ENCODE data around the gene OR10H2.
"Not testable (repeated sequence)": the region's sequence is repeated elsewhere in the genome, so short reads cannot be mapped to it uniquely, and the experiment has no call there.

The OR10H2 gene, protein sequence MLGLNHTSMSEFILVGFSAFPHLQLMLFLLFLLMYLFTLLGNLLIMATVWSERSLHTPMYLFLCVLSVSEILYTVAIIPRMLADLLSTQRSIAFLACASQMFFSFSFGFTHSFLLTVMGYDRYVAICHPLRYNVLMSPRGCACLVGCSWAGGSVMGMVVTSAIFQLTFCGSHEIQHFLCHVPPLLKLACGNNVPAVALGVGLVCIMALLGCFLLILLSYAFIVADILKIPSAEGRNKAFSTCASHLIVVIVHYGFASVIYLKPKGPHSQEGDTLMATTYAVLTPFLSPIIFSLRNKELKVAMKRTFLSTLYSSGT

GRCh38 chr19:15727724-15728123, at the start of gene OR10H2:
Gene OR10H2 (plus strand): TSS chr19:15728024. CDS start chr19:15728044, 20 bp downstream.
- DNase-seq (ENCODE audit: low read depth in 3 of 3) = no peak

DNA sequence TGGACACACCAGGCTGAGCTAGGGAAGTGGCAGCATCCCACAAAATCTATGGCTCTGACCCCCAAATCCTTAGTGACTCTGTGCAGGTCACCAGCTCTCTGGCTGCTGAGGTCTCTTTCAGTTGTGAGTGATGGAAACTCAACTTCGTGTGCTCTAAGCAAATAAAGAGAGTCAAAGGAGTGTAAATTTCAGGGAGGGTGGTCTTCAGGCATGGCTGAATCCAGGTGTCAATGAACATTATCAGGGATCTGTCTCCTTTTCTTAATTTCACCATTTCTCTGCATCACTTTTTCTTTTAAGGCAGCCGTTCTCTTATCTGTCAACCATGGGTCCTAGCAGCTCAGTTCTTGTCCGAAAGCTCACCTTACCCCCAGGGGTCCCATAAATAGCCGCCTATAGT, 48.7 kb upstream of the OR10H2 start:
- DNase-seq (ENCODE audit: low read depth in 3 of 3) = no peak

DNA sequence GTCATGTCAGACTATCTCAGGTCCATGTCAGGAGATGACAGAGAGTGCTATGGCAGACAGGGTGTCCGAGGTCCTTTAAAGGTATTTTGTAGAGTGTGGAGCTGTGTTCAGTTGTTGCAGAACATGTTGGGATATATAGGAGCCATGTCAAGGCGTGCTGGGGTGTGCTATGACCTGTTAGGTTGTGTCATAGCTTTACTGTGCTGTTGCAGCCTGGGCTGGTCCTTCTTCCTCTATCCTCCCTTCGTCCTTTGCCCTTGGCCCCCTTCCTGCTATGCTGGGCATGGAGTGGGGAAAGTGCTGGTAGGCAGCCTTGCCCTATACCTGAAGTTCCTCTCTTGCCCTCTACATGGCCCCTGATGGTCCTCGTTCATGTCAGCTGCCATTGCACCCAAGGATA, 48.0 kb upstream of the OR10H2 start:
- DNase-seq (ENCODE audit: low read depth in 3 of 3) = not testable (repeated sequence)

DNA sequence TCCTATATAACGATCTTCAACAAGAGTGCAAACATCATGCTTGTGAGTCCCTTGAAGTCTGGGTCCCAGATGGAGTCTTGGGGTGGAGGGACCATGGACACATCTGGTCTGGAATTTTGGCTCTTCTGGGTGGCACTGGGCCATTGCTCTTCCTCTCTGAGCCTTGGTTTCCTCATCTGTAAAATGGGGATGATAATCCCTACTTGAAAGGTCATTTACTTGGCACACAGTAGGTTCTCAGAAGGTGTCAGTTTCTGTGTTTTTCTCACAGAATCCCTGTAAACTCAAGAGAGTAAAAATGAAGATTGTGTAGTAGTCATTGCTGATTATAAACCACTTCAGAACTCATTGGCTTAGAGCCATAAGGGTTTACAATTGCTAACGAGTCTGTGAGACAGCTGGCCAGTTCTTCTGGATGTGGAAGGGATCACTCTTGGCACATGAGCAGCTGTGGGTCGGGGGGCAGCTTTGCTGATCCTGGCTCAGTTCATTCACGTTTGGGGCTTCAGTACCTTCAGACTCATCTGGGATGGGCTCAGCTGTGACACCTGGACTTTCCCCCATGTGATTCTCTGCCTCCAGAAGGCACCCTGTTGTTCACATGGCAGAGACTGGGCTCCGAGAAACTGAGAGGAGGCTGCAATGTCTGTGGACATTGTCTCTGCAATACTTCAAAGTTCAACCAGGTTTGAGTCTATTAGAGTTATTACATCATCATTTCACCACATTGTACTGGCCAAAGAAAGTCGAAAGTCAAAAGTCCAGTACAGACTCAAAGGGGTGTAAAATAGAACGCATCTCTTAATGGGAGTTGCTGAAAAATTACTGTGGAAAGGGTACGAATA, 47.1 kb upstream of the OR10H2 start:
- DNase-seq (ENCODE audit: low read depth in 3 of 3) = no peak

GRCh38 chr19:15683411-15683810, 44.4 kb upstream of the OR10H2 start:
- DNase-seq (ENCODE audit: low read depth in 3 of 3) = no peak

- no peak for DNase-seq (ENCODE audit: low read depth in 3 of 3)
Observed at GRCh38 chr19:15684828-15685227, 43.0 kb upstream of the OR10H2 start.

GRCh38 chr19:15696654-15697194, 31.1 kb upstream of the OR10H2 start:
- no peak for DNase-seq (ENCODE audit: low read depth in 3 of 3)

GRCh38 chr19:15701757-15702533, 25.9 kb upstream of the OR10H2 start:
- DNase-seq (ENCODE audit: low read depth in 3 of 3) = no peak

DNA sequence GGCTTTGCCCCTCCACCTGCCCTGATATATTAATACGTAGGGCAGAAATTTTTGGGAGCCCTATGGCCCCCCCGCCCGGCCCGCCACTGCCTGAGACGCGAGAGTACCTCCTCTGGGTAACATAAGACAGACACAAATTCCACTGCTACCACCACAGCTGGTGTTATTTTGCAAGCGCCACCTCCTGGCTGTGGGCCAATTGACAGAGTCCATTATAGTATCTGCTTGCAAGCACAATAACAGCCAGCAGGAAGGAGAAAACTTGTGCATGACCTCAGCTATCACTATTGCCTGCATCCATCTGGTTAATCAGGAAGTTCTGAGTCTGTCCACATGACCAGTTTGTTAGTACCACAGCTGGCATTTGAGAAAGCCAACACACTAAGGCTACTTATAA, 25.3 kb upstream of the OR10H2 start:
- DNase-seq (ENCODE audit: low read depth in 3 of 3) = peak in 1 of 3 experiments; percentile 6

DNA sequence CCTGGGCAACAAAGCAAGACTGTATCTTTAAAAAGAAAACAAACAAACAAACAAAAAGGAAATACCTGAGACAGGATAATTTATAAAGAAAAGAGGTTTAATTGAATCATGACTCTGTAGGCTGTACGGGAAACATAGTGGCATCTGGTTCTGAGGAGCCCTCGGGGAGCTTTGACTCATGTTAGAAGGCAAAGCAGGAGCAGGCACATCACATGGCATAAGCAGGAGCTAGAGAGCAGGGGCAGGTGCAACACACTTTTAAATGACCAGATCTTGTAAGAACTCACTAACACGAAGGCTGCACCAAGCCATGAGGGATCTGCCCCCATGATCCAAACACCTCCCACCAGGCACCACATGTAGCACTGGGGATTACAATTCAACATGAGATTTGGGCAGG, 13.2 kb upstream of the OR10H2 start:
- no peak for DNase-seq (ENCODE audit: low read depth in 3 of 3)

- no peak for DNase-seq (ENCODE audit: low read depth in 3 of 3)
Observed at GRCh38 chr19:15715642-15716041, 12.2 kb upstream of the OR10H2 start.

DNA sequence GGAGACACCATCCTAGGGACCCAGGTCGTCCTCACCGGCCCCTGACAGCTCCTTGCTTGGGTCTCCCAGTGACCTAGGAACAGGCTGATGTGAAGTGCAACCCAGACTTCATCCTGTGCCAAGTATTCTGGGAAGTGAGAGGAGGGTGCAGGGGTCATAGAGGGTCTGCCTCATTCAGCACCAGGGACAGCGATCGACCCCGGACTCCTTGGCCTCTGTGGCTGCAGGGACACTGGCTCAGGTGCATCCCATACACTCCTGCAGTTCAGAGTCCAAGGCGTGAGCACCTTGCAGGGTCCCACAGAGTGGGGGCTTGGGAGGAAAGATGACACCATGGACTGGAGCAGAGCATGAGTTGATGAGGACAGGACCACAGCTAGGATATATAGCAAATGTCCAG, 10.0 kb upstream of the OR10H2 start:
- no peak for DNase-seq (ENCODE audit: low read depth in 3 of 3)

GRCh38 chr19:15721268-15721667, 6.6 kb upstream of the OR10H2 start:
- DNase-seq (ENCODE audit: low read depth in 3 of 3) = no peak

GRCh38 chr19:15722956-15723355, 4.9 kb upstream of the OR10H2 start:
- no peak for DNase-seq (ENCODE audit: low read depth in 3 of 3)

- no peak for DNase-seq (ENCODE audit: low read depth in 3 of 3)
Observed at GRCh38 chr19:15730538-15730937, 2.7 kb downstream of the OR10H2 start.

DNA sequence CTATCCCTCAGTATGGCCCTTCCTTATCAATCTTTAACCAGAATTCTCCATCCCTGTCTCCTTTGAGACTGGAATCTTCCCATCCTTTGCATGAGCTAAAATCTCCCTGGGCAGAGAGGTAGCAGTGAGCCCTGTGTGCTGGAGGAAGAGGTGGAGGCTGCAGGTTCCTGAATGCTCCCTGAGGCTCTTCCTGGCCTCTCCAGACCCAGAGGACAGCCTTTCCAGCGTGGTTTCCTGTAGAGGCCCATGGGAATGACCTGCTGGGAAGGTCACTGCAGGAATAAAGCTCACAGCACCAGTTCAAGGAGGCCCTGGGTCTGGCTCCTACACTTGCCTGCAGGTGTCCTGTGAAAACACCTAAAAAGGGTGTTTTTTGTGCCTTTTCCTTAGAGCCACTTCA, 4.6 kb downstream of the OR10H2 start:
- DNase-seq (ENCODE audit: low read depth in 3 of 3) = no peak

GRCh38 chr19:15733895-15734294, 6.1 kb downstream of the OR10H2 start:
- DNase-seq (ENCODE audit: low read depth in 3 of 3) = no peak

DNA sequence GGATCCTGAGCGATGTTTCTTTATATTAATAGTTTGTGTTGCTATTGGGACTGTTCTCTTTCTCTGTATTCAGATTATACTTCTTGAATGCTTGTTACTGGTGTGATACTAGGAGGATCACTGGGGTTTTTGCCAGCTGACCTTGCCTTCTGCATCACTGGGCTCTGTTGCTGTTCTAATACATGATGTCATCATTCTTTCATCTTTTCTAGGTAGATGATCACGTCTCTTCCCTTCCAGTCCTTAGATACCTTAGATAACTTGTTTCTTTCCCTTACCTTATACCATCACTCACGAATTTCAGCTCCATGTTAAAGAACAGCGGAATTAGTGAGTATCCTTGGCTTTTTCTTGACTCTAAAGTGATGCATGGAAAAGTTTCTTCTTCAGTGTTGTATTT, 9.9 kb downstream of the OR10H2 start, which contains the start of gene OR10H3:
Gene OR10H3 (plus strand): TSS at position 264 of the 400 bp plus-strand sequence. CDS start 3,408 bp downstream, outside the sequence.
- DNase-seq (ENCODE audit: low read depth in 3 of 3) = no peak

DNA sequence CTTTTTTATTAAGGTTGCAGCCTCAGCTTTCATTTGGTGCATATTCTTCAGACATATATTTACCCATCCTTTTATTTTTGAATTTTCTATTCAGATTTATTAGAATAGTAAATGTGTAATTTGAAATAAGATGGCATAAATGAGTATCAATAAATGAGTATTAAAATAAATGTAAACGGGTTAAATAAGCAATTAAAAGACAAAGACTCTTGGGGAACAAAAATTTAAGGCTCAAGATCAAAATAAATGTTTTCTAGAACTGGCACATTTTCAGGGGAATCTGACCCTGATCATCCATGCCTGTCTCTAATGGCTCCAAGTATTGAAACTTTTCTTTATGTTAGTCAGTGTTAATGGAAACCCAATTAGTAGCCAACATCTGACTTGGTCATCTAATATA, 13.0 kb downstream of the OR10H2 start:
- no peak for DNase-seq (ENCODE audit: low read depth in 3 of 3)

GRCh38 chr19:15748239-15748638, 20.4 kb downstream of the OR10H2 start:
- DNase-seq (ENCODE audit: low read depth in 3 of 3) = no peak

DNA sequence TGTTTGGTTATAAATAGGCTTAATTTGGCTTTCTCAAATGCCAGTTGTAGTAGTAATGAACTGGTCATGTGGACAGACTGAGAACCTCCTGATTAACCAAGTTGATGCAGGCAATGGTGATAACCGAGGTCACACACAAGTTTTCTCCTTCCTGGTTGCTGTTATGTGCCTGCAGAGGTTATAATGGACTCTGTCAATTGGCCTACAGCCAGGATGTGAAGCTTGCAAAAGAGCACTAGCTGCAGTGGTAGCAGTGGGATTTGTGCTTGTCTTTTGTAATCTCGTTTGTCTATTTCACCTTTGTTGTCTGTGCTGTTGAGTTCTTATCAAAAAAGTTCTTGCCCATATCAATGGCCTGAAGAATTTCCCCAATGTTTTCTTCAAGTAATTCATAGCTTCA, 30.6 kb downstream of the OR10H2 start:
- no peak for DNase-seq (ENCODE audit: low read depth in 3 of 3)
